Astrocyte (in vitro differentiated cells and primary cell): ENCODE data around the gene MIB1.

Experiments used
- CTCF ChIP-seq: IDR thresholded peaks from 2 replicates; pipeline ENCODE4 v1.5.1; 2011; ENCODE audit warnings: low read depth, mild to moderate bottlenecking, inconsistent platforms, low read length, moderate library complexity; ENCODE audit not compliant: insufficient read depth
- EZH2 ChIP-seq: IDR thresholded peaks from 2 replicates; pipeline ENCODE4 v1.6.1; 2012; ENCODE audit warnings: mild to moderate bottlenecking, low read length, inconsistent platforms; ENCODE audit not compliant: insufficient read depth

GRCh38 chr18:21914739-21915319 is 174.2 kb downstream of the MIB1 start:
- peak; percentile 77 for TF ChIP-seq CTCF
- TF ChIP-seq EZH2, result no peak
